ENCODE measurements around the gene CLEC18A. TPM values are rescaled to one million over a fixed set of nuclear protein-coding genes. Genes with fewer than 3 reads are reported as not detected.

CLEC18A gene
- total and polyA plus RNA-seq, 2 of the 8 experiments (the other 6 are each of a cell fraction or from before 2014, with no cell fraction given) = 1.3 to 1.4 TPM

DNA sequence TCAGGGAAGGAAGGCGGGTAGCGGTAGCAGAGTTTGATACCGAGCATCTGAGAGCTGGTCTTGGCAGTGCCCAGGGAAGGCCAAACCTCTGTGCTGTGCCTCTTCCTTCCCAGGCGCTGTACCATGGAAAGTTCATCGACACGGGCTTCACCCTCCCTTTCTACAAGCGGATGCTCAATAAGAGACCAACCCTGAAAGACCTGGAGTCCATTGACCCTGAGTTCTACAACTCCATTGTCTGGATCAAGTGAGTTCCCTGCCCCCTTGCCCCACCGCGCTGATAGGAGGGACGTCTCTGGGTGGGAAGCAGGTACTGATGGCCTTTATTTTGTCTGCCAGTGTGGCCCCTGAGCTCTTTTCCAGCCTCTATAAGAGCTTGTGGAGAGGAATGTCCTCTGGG, 15.4 kb upstream of the CLEC18A start:
- no peak overlapping the region for H3K56ac ChIP-seq (replicated peaks; ENCODE audit: insufficient read length, low read depth, low read length)
- no peak overlapping the region for H2BK12ac ChIP-seq (ENCODE audit: low read depth, low read length)
- H4K8ac ChIP-seq (ENCODE audit: extremely low read depth, insufficient read depth, low read length) = 0 out of 2 replicates have a peak overlapping the region, but pooled peaks have one; percentile 57
- no peak overlapping the region for H2BK120ac ChIP-seq (replicated peaks; ENCODE audit: low read depth, low read length)
- H3K4me1 ChIP-seq (replicated peaks in 1 of 4; ENCODE audit: control insufficient read depth in 3 of 4, insufficient read depth in 4 of 4, low read length in 3 of 4) = no peaks in the 10 kb centered on the region; a peak in 1 of 7 replicates
- H3K9me3 ChIP-seq (ENCODE audit: insufficient read depth in 2 of 2, low read depth in 1 of 2, low read length in 1 of 2) = no peaks in the 10 kb centered on the region
- no peak for FAIRE-seq
- no peak overlapping the region for H4K5ac ChIP-seq (ENCODE audit: insufficient read length, low read depth, low read length)
- 89% methylated on average over 10 of the region's 10 CpGs; no CpG with 5 or more reads in 1 of the 2 experiments for WGBS, 2 experiments (ENCODE audit: extremely low coverage in 1 of 2, insufficient coverage in 1 of 2, insufficient read length in 1 of 2, insufficient replicate concordance in 2 of 2, low coverage in 1 of 2, low lambda C conversion rate in 2 of 2, missing lambda C conversion rate in 1 of 2)
- no peak overlapping the region for H3K4me3 ChIP-seq (ENCODE audit: extremely low read depth in 1 of 4, insufficient read depth in 2 of 4, low read depth in 3 of 4, low read length in 4 of 4)
- no peak overlapping the region for H3K9ac ChIP-seq (replicated peaks in 1 of 4; ENCODE audit: extremely low read depth in 1 of 4, low read depth in 3 of 4, low read length in 3 of 4)
- H3K18ac ChIP-seq (ENCODE audit: extremely low read depth, low read length) = no peak overlapping the region
- H2BK15ac ChIP-seq (ENCODE audit: low read length) = no peak overlapping the region
- no peak overlapping the region for H2AFZ ChIP-seq (ENCODE audit: low read length)
- H2BK5ac ChIP-seq (ENCODE audit: low read depth, low read length) = no peak overlapping the region
- POLR2A ChIA-PET (ENCODE audit: partially characterized antibody) = interaction anchor here (1.1 kb wide), 1 partner anchor 18 kb away, joined by 3 read pairs; no protein-coding TSS in a partner anchor
- no peak overlapping the region for H3K14ac ChIP-seq (ENCODE audit: insufficient read length)
- H3K4me2 ChIP-seq (ENCODE audit: insufficient read depth in 1 of 2, low read depth in 2 of 2, low read length in 2 of 2) = no peak overlapping the region
- no peaks in the 10 kb centered on the region for H3K23me2 ChIP-seq (ENCODE audit: low read depth, low read length)
- TF ChIP-seq TAF1 (IDR thresholded peaks at IDR 0.05; ENCODE audit: low read depth, low read length) (no peak), SIN3A (conservative IDR thresholded peaks at IDR 0.05 in 1 of 2, IDR thresholded peaks at IDR 0.05 in 1 of 2; ENCODE audit: low read depth in 1 of 2, low read length in 2 of 2) (no peak), CHD1 (IDR thresholded peaks at IDR 0.05; ENCODE audit: low read depth, low read length) (no peak), KDM1A (IDR thresholded peaks at IDR 0.05; ENCODE audit: borderline replicate concordance, low read length) (no peak), JUND (IDR thresholded peaks at IDR 0.05; ENCODE audit: low read length) (no peak), KDM5A (IDR thresholded peaks at IDR 0.05; ENCODE audit: low read length) (no peak), KDM4A (IDR thresholded peaks at IDR 0.05; ENCODE audit: low read depth, low read length, severe bottlenecking) (no peak), RBBP5 (IDR thresholded peaks at IDR 0.05; ENCODE audit: borderline replicate concordance, low read depth, low read length) (no peak)
- H4K20me1 ChIP-seq (replicated peaks in 1 of 2; ENCODE audit: control insufficient read depth in 1 of 2, insufficient read depth in 2 of 2, low read length in 2 of 2) = peaks cover 0 to 1% of the 10 kb centered on the region in 2 experiments
- H3K27ac ChIP-seq (ENCODE audit: low read depth, low read length) = no peak overlapping the region
- CTCF ChIA-PET (ENCODE audit: partially characterized antibody) = interaction anchor here (0.6 to 4.8 kb wide), 7 partner anchors 8 to 488 kb away, joined by 3 to 27 read pairs (median 3); no protein-coding TSS in a partner anchor
- H3K79me2 ChIP-seq (ENCODE audit: control insufficient read depth in 1 of 2, insufficient read depth in 2 of 2, low read length in 2 of 2) = no peaks in the 10 kb centered on the region
- no peak overlapping the region for H2AK5ac ChIP-seq (ENCODE audit: low read depth, low read length)
- H3K79me1 ChIP-seq (ENCODE audit: low read depth, low read length) = no peaks in the 10 kb centered on the region
- peaks cover 2 to 20% (median 10%) of the 10 kb centered on the region in 4 experiments; a peak in 5 of 8 replicates for H3K36me3 ChIP-seq (ENCODE audit: control insufficient read depth in 2 of 4, insufficient read depth in 4 of 4, low read length in 3 of 4)
- no peak for DNase-seq (ENCODE audit: low read depth in 1 of 2, low spot score in 2 of 2)
- no peak overlapping the region for H3K23ac ChIP-seq (ENCODE audit: insufficient read length)
- H2BK20ac ChIP-seq (ENCODE audit: low read length) = no peak overlapping the region
- no peaks in the 10 kb centered on the region for H3K27me3 ChIP-seq (replicated peaks in 1 of 4; ENCODE audit: control insufficient read depth in 3 of 4, extremely low read depth in 1 of 4, insufficient read depth in 3 of 4, low read length in 3 of 4)
- H4K91ac ChIP-seq (replicated peaks; ENCODE audit: insufficient read length, low read length) = no peak overlapping the region
- no peak overlapping the region for H3K4ac ChIP-seq (replicated peaks; ENCODE audit: insufficient read length, low read depth, low read length)

Data from H1 (cell line).